GM23338 (cell line): Measurements from ENCODE around the gene LAMB3. TPM values are rescaled to one million over a fixed set of nuclear protein-coding genes. Genes with fewer than 3 reads are reported as not detected.

Experiments
- ATAC-seq: fragments of 200-7000 bp; cut with Tn5 transposase; 3 replicates; pipeline ENCODE4 v1.9.1; 2020
- DNase-seq: peaks from one replicate; pipeline ENCODE4 v3.0.0-alpha.2; 2015; ENCODE audit warnings: low spot score
- H2AFZ ChIP-seq: fragments of 200-600 bp; sonication (generic); 2 replicates; pipeline ENCODE4 v1.8.0; 2016; ENCODE audit warnings: antibody characterized with exemption, mild to moderate bottlenecking, moderate library complexity
- H3F3A ChIP-seq: fragments of 200-600 bp; sonication (generic); replicated peaks from 2 replicates; pipeline ENCODE4 v1.8.0; 2017; ENCODE audit warnings: antibody characterized with exemption, mixed run types, low read depth
- H3K27ac ChIP-seq: fragments of 200-600 bp; sonication (generic); 2 replicates; pipeline ENCODE4 v1.6.1; 2016; ENCODE audit warnings: low read depth
- H3K27me3 ChIP-seq: fragments of 200-600 bp; sonication (generic); 2 replicates; pipeline ENCODE4 v1.8.0; 2016; ENCODE audit warnings: mild to moderate bottlenecking, mixed run types, moderate library complexity; ENCODE audit not compliant: insufficient read depth
- H3K36me3 ChIP-seq: fragments of 200-600 bp; sonication (generic); 2 replicates; pipeline ENCODE4 v1.8.0; 2016; ENCODE audit warnings: mild to moderate bottlenecking; ENCODE audit not compliant: insufficient read depth
- H3K4me1 ChIP-seq: fragments of 200-600 bp; sonication (generic); 2 replicates; pipeline ENCODE4 v1.8.0; 2016; ENCODE audit warnings: mild to moderate bottlenecking, moderate library complexity; ENCODE audit not compliant: insufficient read depth
- H3K4me2 ChIP-seq: fragments of 200-600 bp; sonication (generic); 2 replicates; pipeline ENCODE4 v1.7.1; 2017; ENCODE audit warnings: mixed run types
- H3K4me3 ChIP-seq: fragments of 200-600 bp; sonication (generic); 2 replicates; pipeline ENCODE4 v1.6.1; 2016; ENCODE audit warnings: mixed run types
- H3K79me2 ChIP-seq: fragments of 200-600 bp; sonication (generic); replicated peaks from 2 replicates; pipeline ENCODE4 v1.8.0; 2017; ENCODE audit warnings: mild to moderate bottlenecking; ENCODE audit not compliant: insufficient read depth
- H3K9me2 ChIP-seq: fragments of 200-600 bp; sonication (generic); 2 replicates; pipeline ENCODE4 v1.8.0; 2017; ENCODE audit not compliant: insufficient read depth
- H4K20me1 ChIP-seq: fragments of 200-600 bp; sonication (generic); replicated peaks from 2 replicates; pipeline ENCODE4 v1.8.0; 2017; ENCODE audit warnings: mild to moderate bottlenecking; ENCODE audit not compliant: insufficient read depth
- H3K27ac Mint-ChIP-seq: 2 replicates; pipeline ENCODE4 v1.8.0; 2020; ENCODE audit warnings: inconsistent platforms, mild to moderate bottlenecking, moderate library complexity, mixed read lengths
- H3K27me3 Mint-ChIP-seq: 3 replicates; pipeline ENCODE4 v1.8.0; 2022; ENCODE audit warnings: low read depth, mild to moderate bottlenecking, moderate library complexity, mixed read lengths, inconsistent platforms; ENCODE audit not compliant: insufficient read depth, poor library complexity
- H3K36me3 Mint-ChIP-seq: 3 replicates; pipeline ENCODE4 v1.8.0; 2021; ENCODE audit warnings: low read depth, mild to moderate bottlenecking, inconsistent platforms, moderate library complexity, mixed read lengths
- H3K4me1 Mint-ChIP-seq: 3 replicates; pipeline ENCODE4 v1.8.0; 2020; ENCODE audit warnings: mild to moderate bottlenecking, inconsistent platforms, mixed read lengths
- H3K4me3 Mint-ChIP-seq: 3 replicates; pipeline ENCODE4 v1.8.0; 2021; ENCODE audit warnings: moderate library complexity, mild to moderate bottlenecking, inconsistent platforms, mixed read lengths
- H3K9me3 Mint-ChIP-seq: 3 replicates; pipeline ENCODE4 v1.8.0; 2020; ENCODE audit warnings: moderate library complexity, mild to moderate bottlenecking, inconsistent platforms, mixed read lengths
- EZH2 ChIP-seq: fragments of 200-600 bp; sonication (generic); IDR thresholded peaks from one replicate; pipeline ENCODE4 v1.8.0; 2017; ENCODE audit warnings: antibody characterized with exemption, mild to moderate bottlenecking, low read depth; ENCODE audit not compliant: unreplicated experiment
- EZH2phosphoT487 ChIP-seq: fragments of 200-600 bp; sonication (generic); IDR thresholded peaks from one replicate; pipeline ENCODE4 v1.8.1; 2018; ENCODE audit warnings: antibody characterized with exemption; ENCODE audit not compliant: unreplicated experiment
- JUNB ChIP-seq: IDR thresholded peaks from one replicate; pipeline ENCODE4 v1.6.1; 2016; ENCODE audit warnings: antibody characterized with exemption; ENCODE audit not compliant: unreplicated experiment
- NANOG ChIP-seq: IDR thresholded peaks from 2 replicates; pipeline ENCODE4 v1.6.1; 2016; ENCODE audit warnings: antibody characterized with exemption, borderline replicate concordance
- POLR2AphosphoS5 ChIP-seq: IDR thresholded peaks from 2 replicates; pipeline ENCODE4 v1.6.1; 2016; ENCODE audit warnings: antibody characterized with exemption, low read depth
- STAT1 ChIP-seq: IDR thresholded peaks from one replicate; pipeline ENCODE4 v1.6.1; 2016; ENCODE audit warnings: antibody characterized with exemption; ENCODE audit not compliant: unreplicated experiment
- ZNF114 ChIP-seq: fragments of 250-450 bp; sonication (Bioruptor Pico); IDR thresholded peaks from 2 replicates; pipeline ENCODE4 v1.5.0; 2020; ENCODE audit warnings: mild to moderate bottlenecking, moderate library complexity
- ZNF331 ChIP-seq: fragments of 250-450 bp; sonication (Bioruptor Pico); IDR thresholded peaks from 2 replicates; pipeline ENCODE4 v1.5.0; 2020; ENCODE audit warnings: low read depth, mild to moderate bottlenecking, moderate library complexity
- ZNF462 ChIP-seq: fragments of 250-450 bp; sonication (Bioruptor Pico); IDR thresholded peaks from 2 replicates; pipeline ENCODE4 v1.5.0; 2020; ENCODE audit warnings: mild to moderate bottlenecking, moderate library complexity
- polyA plus RNA-seq: library from polyadenylated mRNA; unstranded; fragments of >200 nt; fragmentation: Nextera tagmentation; extraction: Ambion mirVana; gene quantifications from 2 replicates; pipeline ENCODE4 v1.2.1, GENCODE V29; 2016
- total RNA-seq: library from RNA; depleted of rRNA; stranded (reverse); fragments of >200 nt; shearing (Covaris generic); gene quantifications from 2 replicates; pipeline ENCODE4 v1.2.3, GENCODE V29; 2014
- TF ChIP-seq, protein P1 (sequence below), 2 experiments: fragments of 200-600 bp in 1 of 2; sonication (generic) in 1 of 2; conservative IDR thresholded peaks; 2 replicates each; pipeline versions ENCODE4 v1.5.1 to v1.6.1; 2016 to 2017; ENCODE audit warnings: antibody characterized with exemption in 2 of 2, low read depth in 2 of 2, mild to moderate bottlenecking in 2 of 2, moderate library complexity in 1 of 2

The LAMB3 gene
- total and polyA plus RNA-seq, 2 experiments from 2014 or later = 0.05 to 0.52 TPM

GRCh38 chr1:209675565-209676154 lies 23.4 kb upstream of the LAMB3 start:
- DNase-seq (peak; percentile 54), ATAC-seq (peak; percentile 74)
- Histone ChIP-seq H3K79me2 (no peaks in the 10 kb centered on the region), H4K20me1 (no peaks in the 10 kb centered on the region), H3K27me3 (peaks cover 67% of the 10 kb centered on the region), H3K9me2 (peaks cover 10% of the 10 kb centered on the region; the same call in 1 of the 2 replicates), H3K4me3 (peak overlapping the region; percentile 83), H3F3A (no peaks in the 10 kb centered on the region), H3K4me1 (peaks cover 19% of the 10 kb centered on the region), H3K36me3 (no peaks in the 10 kb centered on the region), H3K27ac (no peak overlapping the region), H3K4me2 (peak overlapping the region; percentile 99), H2AFZ (peak overlapping the region; percentile 99)
- Mint-ChIP-seq H3K4me1 (peaks cover 25% of the 10 kb centered on the region), H3K36me3 (no peaks in the 10 kb centered on the region), H3K9me3 (no peaks in the 10 kb centered on the region), H3K27ac (no peak overlapping the region), H3K4me3 (peak overlapping the region; percentile 79), H3K27me3 (peaks cover 41% of the 10 kb centered on the region)
- no peak for TF ChIP-seq POLR2AphosphoS5
- TF ChIP-seq, protein P1, sequence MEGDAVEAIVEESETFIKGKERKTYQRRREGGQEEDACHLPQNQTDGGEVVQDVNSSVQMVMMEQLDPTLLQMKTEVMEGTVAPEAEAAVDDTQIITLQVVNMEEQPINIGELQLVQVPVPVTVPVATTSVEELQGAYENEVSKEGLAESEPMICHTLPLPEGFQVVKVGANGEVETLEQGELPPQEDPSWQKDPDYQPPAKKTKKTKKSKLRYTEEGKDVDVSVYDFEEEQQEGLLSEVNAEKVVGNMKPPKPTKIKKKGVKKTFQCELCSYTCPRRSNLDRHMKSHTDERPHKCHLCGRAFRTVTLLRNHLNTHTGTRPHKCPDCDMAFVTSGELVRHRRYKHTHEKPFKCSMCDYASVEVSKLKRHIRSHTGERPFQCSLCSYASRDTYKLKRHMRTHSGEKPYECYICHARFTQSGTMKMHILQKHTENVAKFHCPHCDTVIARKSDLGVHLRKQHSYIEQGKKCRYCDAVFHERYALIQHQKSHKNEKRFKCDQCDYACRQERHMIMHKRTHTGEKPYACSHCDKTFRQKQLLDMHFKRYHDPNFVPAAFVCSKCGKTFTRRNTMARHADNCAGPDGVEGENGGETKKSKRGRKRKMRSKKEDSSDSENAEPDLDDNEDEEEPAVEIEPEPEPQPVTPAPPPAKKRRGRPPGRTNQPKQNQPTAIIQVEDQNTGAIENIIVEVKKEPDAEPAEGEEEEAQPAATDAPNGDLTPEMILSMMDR (conservative IDR thresholded peaks at IDR 0.05; ENCODE audit: low read depth in 2 of 2) = 0 out of 4 replicates have a peak, but pooled peaks of 1 of the 2 experiments have one; percentile 2
- TF ChIP-seq EZH2 = peak; percentile 44
- no peak for TF ChIP-seq JUNB

DNA sequence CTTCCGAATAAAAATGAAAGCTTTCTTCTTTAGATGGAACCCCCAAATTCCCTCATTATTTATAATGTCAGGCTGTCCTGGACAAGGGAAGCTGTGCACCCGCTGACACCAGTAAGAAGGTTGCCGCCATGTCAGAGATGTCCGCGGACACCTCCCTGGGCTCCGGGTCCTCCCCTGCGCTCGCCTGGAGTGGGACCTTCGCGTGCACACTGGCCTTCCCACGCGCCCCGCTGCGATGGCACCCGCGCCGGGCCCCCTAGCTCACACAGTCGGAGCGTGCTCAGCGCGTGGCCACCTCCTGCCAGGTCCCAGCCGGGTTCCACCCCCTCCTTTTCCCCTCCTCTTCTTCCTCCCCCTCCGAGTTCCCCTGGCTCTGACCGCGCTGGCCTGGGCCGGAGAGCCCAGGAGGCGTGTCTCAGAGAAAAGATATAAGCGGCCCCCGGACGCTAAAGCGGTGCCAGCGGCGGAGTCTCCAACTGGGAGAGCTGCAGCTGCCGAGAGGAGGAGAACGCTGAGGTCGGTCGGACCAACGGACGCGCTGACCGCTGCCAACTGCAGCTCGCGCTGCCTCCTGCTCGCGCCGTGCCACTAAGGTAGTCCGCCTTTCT lies 22.8 kb upstream of the LAMB3 start, which contains the start of gene G0S2:
Gene G0S2 (plus strand): TSS at position 456 of the 608 bp plus-strand sequence. CDS start 273 bp downstream, outside the sequence.
- H4K20me1 ChIP-seq = no peaks in the 10 kb centered on the region
- 0 out of 2 replicates have a peak within 1 kb of the TSS, but pooled peaks have one; percentile 72 for H3K27ac Mint-ChIP-seq
- no peaks in the 10 kb centered on the region for H3K36me3 Mint-ChIP-seq
- H3K79me2 ChIP-seq = no peaks in the 10 kb centered on the region
- H3K4me1 ChIP-seq = peaks cover 19% of the 10 kb centered on the region
- peaks cover 10% of the 10 kb centered on the region; the same call in 1 of the 2 replicates for H3K9me2 ChIP-seq
- ATAC-seq = peak; percentile 84
- peak within 1 kb of the TSS; percentile 83 for H3K4me3 ChIP-seq
- no peaks in the 10 kb centered on the region for H3K9me3 Mint-ChIP-seq
- no peaks in the 10 kb centered on the region for H3F3A ChIP-seq
- peaks cover 67% of the 10 kb centered on the region for H3K27me3 ChIP-seq
- peak within 1 kb of the TSS; percentile 99 for H2AFZ ChIP-seq
- peaks cover 25% of the 10 kb centered on the region for H3K4me1 Mint-ChIP-seq
- peaks cover 43% of the 10 kb centered on the region for H3K27me3 Mint-ChIP-seq
- peak within 1 kb of the TSS; percentile 79 for H3K4me3 Mint-ChIP-seq
- no peaks in the 10 kb centered on the region for H3K36me3 ChIP-seq
- DNase-seq = peak; percentile 77
- H3K4me2 ChIP-seq = peak within 1 kb of the TSS; percentile 99
- no peak within 1 kb of the TSS for H3K27ac ChIP-seq
- TF ChIP-seq POLR2AphosphoS5 = no peak; the same call in 1 of the 2 replicates
- TF ChIP-seq ZNF114 (CRISPR knock-in tag) = no peak
- TF ChIP-seq EZH2phosphoT487 = no peak
- TF ChIP-seq NANOG = no peak
- TF ChIP-seq ZNF462 (CRISPR knock-in tag) = no peak
- no peak for TF ChIP-seq JUNB
- TF ChIP-seq ZNF331 (CRISPR knock-in tag) = no peak
- TF ChIP-seq STAT1 = no peak
